Stomach (tissue), 4 donors: ENCODE data around the gene CA5A.
"Not testable (repeated sequence)": the region's sequence is repeated elsewhere in the genome, so short reads cannot be mapped to it uniquely, and the experiment has no call there.

Experiments used
- CTCF ChIP-seq, 7 experiments: fragments of 450-650 bp in 4 of 7; fragments of 200-600 bp in 3 of 7; sonication (generic) in 3 of 7; IDR thresholded peaks; one replicate each; pipeline ENCODE4 v1.5.1; 2016 to 2019; ENCODE audit warnings: antibody characterized with exemption in 7 of 7, control low read depth in 2 of 7, mild to moderate bottlenecking in 1 of 7
- POLR2AphosphoS5 ChIP-seq, 3 donors: sonication (generic); formaldehyde crosslinking; IDR thresholded peaks; one replicate each; pipeline ENCODE4 v1.6.1; 2016; ENCODE audit warnings: antibody characterized with exemption in 3 of 3

GRCh38 chr16:87869879-87870417 lies 66.4 kb downstream of the CA5A start:
- TF ChIP-seq CTCF, POLR2AphosphoS5 (IDR thresholded peaks at IDR 0.05): not testable (repeated sequence)
